HCT116 (cell line): ENCODE results near the gene GPR17.

ENCODE experiments used
- CEBPB ChIP-seq: IDR thresholded peaks from 2 replicates; pipeline ENCODE4 v1.6.1; 2012; ENCODE audit warnings: low read depth
- EZH2 ChIP-seq: fragments of 200-600 bp; sonication (generic); IDR thresholded peaks from 2 replicates; pipeline ENCODE4 v1.6.1; 2017; ENCODE audit warnings: antibody characterized with exemption, mixed run types
- EZH2phosphoT487 ChIP-seq: fragments of 200-600 bp; IDR thresholded peaks from 2 replicates; pipeline ENCODE4 v1.6.1; 2018; ENCODE audit warnings: antibody characterized with exemption, borderline replicate concordance
- JUND ChIP-seq: IDR thresholded peaks from 2 replicates; pipeline ENCODE4 v1.6.1; 2012
- POLR2A ChIP-seq: IDR thresholded peaks from 2 replicates; pipeline ENCODE4 v1.7.0; 2011; ENCODE audit warnings: borderline replicate concordance; ENCODE audit not compliant: insufficient read depth, insufficient read length; ENCODE audit errors: extremely low read depth
- POLR2AphosphoS5 ChIP-seq: IDR thresholded peaks from 2 replicates; pipeline ENCODE4 v1.6.1; 2011; ENCODE audit warnings: mild to moderate bottlenecking, low read depth, low read length, moderate library complexity
- SIN3A ChIP-seq: IDR thresholded peaks from 2 replicates; pipeline ENCODE4 v1.6.1; 2012; ENCODE audit warnings: low read depth
- SP1 ChIP-seq: IDR thresholded peaks from 2 replicates; pipeline ENCODE4 v1.6.1; 2012; ENCODE audit warnings: low read depth
- YY1 ChIP-seq: IDR thresholded peaks from 2 replicates; pipeline ENCODE4 v1.6.1; 2011; ENCODE audit warnings: low read length, low read depth, moderate library complexity, mild to moderate bottlenecking; ENCODE audit not compliant: insufficient replicate concordance; ENCODE audit errors: extremely low read depth
- ZFX ChIP-seq: fragments of 450-650 bp; IDR thresholded peaks from 2 replicates; pipeline ENCODE4 v1.6.1; 2017
- ZNF274 ChIP-seq: fragments of 200-500 bp; sonication (Bioruptor generic); IDR thresholded peaks from 2 replicates; pipeline ENCODE4 v1.6.1; 2014; ENCODE audit warnings: mild to moderate bottlenecking, low read depth, low read length, inconsistent platforms
- TF ChIP-seq, protein P1 (sequence below), 3 experiments: fragments of 200-600 bp in 1 of 3; sonication (generic) in 1 of 3; IDR thresholded peaks in 2 of 3; conservative IDR thresholded peaks in 1 of 3; 2 replicates each; pipeline ENCODE4 v1.5.1; 2012 to 2017; ENCODE audit warnings: low read depth in 2 of 3, low read length in 2 of 3, antibody characterized with exemption in 1 of 3, borderline replicate concordance in 1 of 3, control low read depth in 1 of 3, mild to moderate bottlenecking in 1 of 3, mixed read lengths in 1 of 3, mixed run types in 1 of 3, moderate library complexity in 1 of 3; ENCODE audit not compliant: insufficient read depth in 1 of 3
- TF ChIP-seq, protein P2 (sequence below): IDR thresholded peaks from 2 replicates; pipeline ENCODE4 v1.6.1; 2012

DNA sequence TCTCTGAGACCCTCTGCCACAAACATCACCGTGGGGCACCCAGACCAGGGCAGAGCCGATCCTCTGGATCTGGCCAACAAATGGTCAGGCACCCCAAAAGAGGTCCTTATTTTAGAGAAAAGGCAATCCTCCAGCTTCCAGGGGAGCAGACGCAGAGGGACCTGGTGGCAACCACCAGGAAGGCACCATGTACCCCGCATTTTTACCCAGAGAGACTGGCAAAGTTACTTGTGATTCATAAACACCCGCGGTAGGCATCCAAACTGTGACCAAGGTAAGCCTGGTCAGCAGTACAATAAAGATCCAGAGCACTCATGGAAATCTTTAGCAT lies 18.9 kb downstream of the GPR17 start:
- TF ChIP-seq, protein P1, sequence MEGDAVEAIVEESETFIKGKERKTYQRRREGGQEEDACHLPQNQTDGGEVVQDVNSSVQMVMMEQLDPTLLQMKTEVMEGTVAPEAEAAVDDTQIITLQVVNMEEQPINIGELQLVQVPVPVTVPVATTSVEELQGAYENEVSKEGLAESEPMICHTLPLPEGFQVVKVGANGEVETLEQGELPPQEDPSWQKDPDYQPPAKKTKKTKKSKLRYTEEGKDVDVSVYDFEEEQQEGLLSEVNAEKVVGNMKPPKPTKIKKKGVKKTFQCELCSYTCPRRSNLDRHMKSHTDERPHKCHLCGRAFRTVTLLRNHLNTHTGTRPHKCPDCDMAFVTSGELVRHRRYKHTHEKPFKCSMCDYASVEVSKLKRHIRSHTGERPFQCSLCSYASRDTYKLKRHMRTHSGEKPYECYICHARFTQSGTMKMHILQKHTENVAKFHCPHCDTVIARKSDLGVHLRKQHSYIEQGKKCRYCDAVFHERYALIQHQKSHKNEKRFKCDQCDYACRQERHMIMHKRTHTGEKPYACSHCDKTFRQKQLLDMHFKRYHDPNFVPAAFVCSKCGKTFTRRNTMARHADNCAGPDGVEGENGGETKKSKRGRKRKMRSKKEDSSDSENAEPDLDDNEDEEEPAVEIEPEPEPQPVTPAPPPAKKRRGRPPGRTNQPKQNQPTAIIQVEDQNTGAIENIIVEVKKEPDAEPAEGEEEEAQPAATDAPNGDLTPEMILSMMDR (IDR thresholded peaks at IDR 0.05 in 2 of 3, conservative IDR thresholded peaks at IDR 0.05 in 1 of 3; ENCODE audit: borderline replicate concordance in 1 of 3, insufficient read depth in 1 of 3, low read depth in 2 of 3, low read length in 2 of 3): no peak
- TF ChIP-seq, protein P2, sequence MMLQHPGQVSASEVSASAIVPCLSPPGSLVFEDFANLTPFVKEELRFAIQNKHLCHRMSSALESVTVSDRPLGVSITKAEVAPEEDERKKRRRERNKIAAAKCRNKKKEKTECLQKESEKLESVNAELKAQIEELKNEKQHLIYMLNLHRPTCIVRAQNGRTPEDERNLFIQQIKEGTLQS: no peak
- TF ChIP-seq SP1 (no peak), SIN3A (no peak), POLR2A (no peak), YY1 (no peak), ZNF274 (no peak), ZFX (no peak), POLR2AphosphoS5 (no peak), JUND (no peak), CEBPB (no peak), EZH2 (no peak), EZH2phosphoT487 (no peak)
